Natural killer cell (primary cell): ENCODE results near the gene S1PR4. TPM values are rescaled to one million over a fixed set of nuclear protein-coding genes. Genes with fewer than 3 reads are reported as not detected.

Experiments used
- ATAC-seq, 3 donors: fragments of 150-1000 bp in 2 of 3; fragments of 200-7000 bp in 1 of 3; cut with Tn5 transposase; 1 replicate in 1 of 3; 2 replicates in 2 of 3; pipeline ENCODE4 v1.10.0; 2021; ENCODE audit warnings: mild to moderate bottlenecking in 2 of 3, moderate library complexity in 2 of 3
- DNase-seq, 2 donors: peaks; one replicate each; pipeline versions ENCODE4 v3.0.0 to v3.0.0-alpha.2; 2013 to 2021; ENCODE audit warnings: mixed read lengths in 1 of 2
- H3K27ac ChIP-seq: one replicate; pipeline ENCODE4 v1.5.1; 2013; ENCODE audit warnings: mild to moderate bottlenecking, low read length
- H3K27me3 ChIP-seq: one replicate; pipeline ENCODE4 v1.6.1; 2013; ENCODE audit warnings: low read length; ENCODE audit not compliant: control insufficient read depth, insufficient read depth
- H3K36me3 ChIP-seq: one replicate; pipeline ENCODE4 v1.6.1; 2013; ENCODE audit warnings: low read length; ENCODE audit not compliant: control insufficient read depth, insufficient read depth
- H3K4me1 ChIP-seq: one replicate; pipeline ENCODE4 v1.6.1; 2013; ENCODE audit warnings: low read length; ENCODE audit not compliant: control insufficient read depth, insufficient read depth
- H3K4me3 ChIP-seq: one replicate; pipeline ENCODE4 v1.5.1; 2013; ENCODE audit warnings: low read length
- H3K9me3 ChIP-seq: one replicate; pipeline ENCODE4 v1.6.1; 2013; ENCODE audit warnings: low read length; ENCODE audit not compliant: control insufficient read depth, insufficient read depth
- H3K27ac Mint-ChIP-seq, 2 donors: one replicate each; pipeline ENCODE4 v1.8.0; 2022; ENCODE audit warnings: mild to moderate bottlenecking in 2 of 2, mixed read lengths in 2 of 2, moderate library complexity in 1 of 2
- H3K27me3 Mint-ChIP-seq, 2 donors: one replicate each; pipeline ENCODE4 v1.8.0; 2022; ENCODE audit warnings: low read depth in 2 of 2, mixed read lengths in 2 of 2
- H3K36me3 Mint-ChIP-seq: one replicate; pipeline ENCODE4 v1.8.0; 2022; ENCODE audit warnings: mixed read lengths
- H3K4me1 Mint-ChIP-seq, 2 donors: one replicate each; pipeline ENCODE4 v1.8.0; 2022; ENCODE audit warnings: mixed read lengths in 2 of 2
- H3K4me3 Mint-ChIP-seq: one replicate; pipeline ENCODE4 v1.8.0; 2022; ENCODE audit warnings: mild to moderate bottlenecking, moderate library complexity, mixed read lengths
- H3K9me3 Mint-ChIP-seq, 2 donors: one replicate each; pipeline ENCODE4 v1.8.0; 2022; ENCODE audit warnings: mixed read lengths in 2 of 2
- whole genome bisulfite sequencing: methylation state at CpG from one replicate; pipeline ENCODE4 v1.1.7; 2013; ENCODE audit warnings: missing lambda C conversion rate; ENCODE audit not compliant: insufficient coverage; 5-methylcytosine and 5-hydroxymethylcytosine counted together
- intact Hi-C: fragments of 100-400 bp; cut with micrococcal nuclease; formaldehyde crosslinking; loops from one replicate; pipeline ENCODE4 v1.14.2; 2022
- total RNA-seq, 4 donors: library from RNA; stranded (reverse); fragments of 120-200 nt in 1 of 4; gene quantifications; one replicate each; pipeline versions ENCODE4 v1.2.3 to v1.2.4, GENCODE V29; 2013 to 2022
- TF ChIP-seq, protein P1 (sequence below): fragments of 200-600 bp; IDR thresholded peaks from one replicate; pipeline ENCODE4 v1.8.0; 2022; ENCODE audit warnings: antibody characterized with exemption

S1PR4 gene
- total RNA-seq, 3 donors from 2014 or later (not counting 1 experiment from before 2014, with no cell fraction given), result 37.1 to 60.4 (median 51.7) TPM

DNA sequence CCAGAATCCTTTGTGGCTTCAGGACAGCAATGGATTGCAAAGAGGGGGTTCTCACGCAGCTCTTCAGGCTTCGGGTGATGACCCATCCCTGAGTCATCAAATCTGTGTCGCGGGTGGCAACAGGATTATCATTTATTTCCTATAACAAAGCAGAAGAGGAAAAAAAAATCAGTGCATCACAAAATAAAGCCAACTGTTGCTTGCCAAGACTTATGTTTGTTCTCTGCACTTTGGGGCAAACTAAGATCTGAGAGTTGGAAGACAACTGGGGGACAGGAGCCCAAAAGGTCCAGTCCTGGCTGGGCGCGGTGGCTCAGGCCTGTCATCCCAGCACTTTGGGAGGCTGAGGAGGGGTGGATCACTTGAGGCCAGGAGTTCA lies 36.3 kb upstream of the S1PR4 start:
- Histone ChIP-seq H3K4me3 (no peak overlapping the region), H3K4me1 (peaks cover 28% of the 10 kb centered on the region), H3K36me3 (no peaks in the 10 kb centered on the region), H3K9me3 (no peaks in the 10 kb centered on the region), H3K27ac (peak overlapping the region; percentile 57), H3K27me3 (no peaks in the 10 kb centered on the region)
- TF ChIP-seq, protein P1, sequence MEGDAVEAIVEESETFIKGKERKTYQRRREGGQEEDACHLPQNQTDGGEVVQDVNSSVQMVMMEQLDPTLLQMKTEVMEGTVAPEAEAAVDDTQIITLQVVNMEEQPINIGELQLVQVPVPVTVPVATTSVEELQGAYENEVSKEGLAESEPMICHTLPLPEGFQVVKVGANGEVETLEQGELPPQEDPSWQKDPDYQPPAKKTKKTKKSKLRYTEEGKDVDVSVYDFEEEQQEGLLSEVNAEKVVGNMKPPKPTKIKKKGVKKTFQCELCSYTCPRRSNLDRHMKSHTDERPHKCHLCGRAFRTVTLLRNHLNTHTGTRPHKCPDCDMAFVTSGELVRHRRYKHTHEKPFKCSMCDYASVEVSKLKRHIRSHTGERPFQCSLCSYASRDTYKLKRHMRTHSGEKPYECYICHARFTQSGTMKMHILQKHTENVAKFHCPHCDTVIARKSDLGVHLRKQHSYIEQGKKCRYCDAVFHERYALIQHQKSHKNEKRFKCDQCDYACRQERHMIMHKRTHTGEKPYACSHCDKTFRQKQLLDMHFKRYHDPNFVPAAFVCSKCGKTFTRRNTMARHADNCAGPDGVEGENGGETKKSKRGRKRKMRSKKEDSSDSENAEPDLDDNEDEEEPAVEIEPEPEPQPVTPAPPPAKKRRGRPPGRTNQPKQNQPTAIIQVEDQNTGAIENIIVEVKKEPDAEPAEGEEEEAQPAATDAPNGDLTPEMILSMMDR, result no peak
- Mint-ChIP-seq H3K4me3 (no peak overlapping the region), H3K27ac (peak overlapping the region in 1 of 2 donors; percentile 72), H3K27me3 (peaks cover under 1 to 5% of the 10 kb centered on the region in 2 donors), H3K4me1 (peaks cover 0 to 12% of the 10 kb centered on the region in 2 donors), H3K36me3 (no peaks in the 10 kb centered on the region), H3K9me3 (peaks cover 0 to 6% of the 10 kb centered on the region in 2 donors)
- peak in 2 of 3 donors; percentile 26 to 28 for ATAC-seq
- WGBS, result 43% methylated on average over 6 of the region's 6 CpGs
- intact Hi-C loops, result no loop called here
- no peak for DNase-seq

DNA sequence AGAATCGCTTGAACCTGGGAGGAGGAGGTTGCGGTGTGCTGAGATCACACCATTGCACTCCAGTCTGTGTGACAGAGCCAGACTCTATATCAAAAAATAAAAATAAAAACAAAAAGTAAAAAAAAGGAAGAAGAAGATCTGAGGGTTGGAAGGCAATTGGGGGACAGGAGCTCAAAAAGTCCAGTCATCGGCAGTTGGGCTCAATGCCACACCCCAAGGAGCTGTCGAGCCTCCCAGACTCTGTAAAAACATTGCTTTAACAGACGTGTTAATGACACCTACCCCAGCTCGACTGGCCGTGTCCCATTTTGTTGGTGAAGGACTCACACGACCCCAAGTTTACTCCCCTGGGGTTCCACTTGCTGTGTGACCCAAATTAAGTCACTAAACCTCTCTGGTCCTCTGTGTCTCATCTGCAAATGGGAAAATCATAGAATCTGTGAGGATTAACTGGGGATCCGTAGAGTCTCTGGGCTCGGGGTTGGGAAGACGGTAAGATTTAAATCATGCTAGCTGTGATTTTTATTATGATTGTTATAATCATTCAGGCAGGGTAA lies 35.7 kb upstream of the S1PR4 start:
- no peaks in the 10 kb centered on the region for H3K36me3 Mint-ChIP-seq
- Histone ChIP-seq H3K27ac (no peak overlapping the region), H3K36me3 (no peaks in the 10 kb centered on the region), H3K27me3 (no peaks in the 10 kb centered on the region), H3K4me3 (no peak overlapping the region), H3K4me1 (peaks cover 28% of the 10 kb centered on the region), H3K9me3 (no peaks in the 10 kb centered on the region)
- peaks cover 0 to 5% of the 10 kb centered on the region in 2 donors for H3K27me3 Mint-ChIP-seq
- peaks cover 0 to 6% of the 10 kb centered on the region in 2 donors for H3K9me3 Mint-ChIP-seq
- ATAC-seq (no peak), DNase-seq (no peak)
- H3K4me1 Mint-ChIP-seq, result peaks cover 0 to 12% of the 10 kb centered on the region in 2 donors
- 64% methylated on average over 10 of the region's 11 CpGs for WGBS
- TF ChIP-seq, protein P1, result no peak
- H3K4me3 Mint-ChIP-seq, result no peak overlapping the region
- H3K27ac Mint-ChIP-seq, result peak overlapping the region in 1 of 2 donors; percentile 72
- intact Hi-C loops, result no loop called here

DNA sequence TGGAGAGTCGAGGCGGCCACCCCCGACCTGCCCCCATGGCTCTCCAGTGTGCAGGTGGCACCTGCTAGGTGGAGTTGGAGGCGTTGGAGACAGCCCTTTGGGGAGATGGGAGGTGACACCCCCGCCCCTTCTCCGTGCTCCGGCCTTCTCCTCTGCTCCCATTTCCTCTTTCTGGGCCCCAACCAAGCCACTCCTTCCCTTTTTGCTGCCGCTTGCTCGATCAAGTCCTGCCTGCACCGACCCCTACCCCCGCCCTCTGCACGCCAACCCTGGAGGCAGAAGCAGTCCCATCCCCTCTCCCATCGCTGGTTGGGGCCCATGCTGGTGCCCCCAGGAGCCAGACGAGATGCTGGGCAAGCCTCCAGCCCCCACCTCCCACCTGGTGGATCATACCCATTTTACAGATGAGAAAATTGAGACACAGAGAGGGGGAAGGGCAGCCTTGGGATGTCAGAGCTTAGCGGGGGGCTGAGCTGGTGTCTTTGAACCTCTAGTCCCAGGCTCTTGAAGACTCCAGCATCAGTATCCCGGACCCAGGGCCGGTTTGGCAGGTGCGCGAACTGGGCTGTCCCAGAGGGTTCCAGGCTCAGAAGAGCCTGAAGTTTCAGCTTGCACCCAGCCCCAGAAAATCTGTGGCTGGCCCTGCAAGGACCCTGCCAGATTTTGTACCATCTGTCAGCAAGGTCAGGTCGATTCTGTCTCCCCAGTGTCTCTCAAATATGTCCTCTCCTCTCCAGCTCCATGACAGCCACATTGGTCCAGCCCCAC lies 32.5 kb upstream of the S1PR4 start:
- H3K27ac ChIP-seq, result no peak overlapping the region
- DNase-seq (no peak), ATAC-seq (no peak)
- peaks cover 23% of the 10 kb centered on the region for H3K4me1 ChIP-seq
- 67% methylated on average over 19 of the region's 20 CpGs for WGBS
- H3K36me3 ChIP-seq, result no peaks in the 10 kb centered on the region
- no peaks in the 10 kb centered on the region for H3K36me3 Mint-ChIP-seq
- H3K4me3 Mint-ChIP-seq, result no peak overlapping the region
- no peak overlapping the region for H3K27ac Mint-ChIP-seq
- H3K27me3 Mint-ChIP-seq, result no peaks in the 10 kb centered on the region
- H3K9me3 ChIP-seq, result no peaks in the 10 kb centered on the region
- H3K4me1 Mint-ChIP-seq, result peaks cover 0 to 4% of the 10 kb centered on the region in 2 donors
- no peaks in the 10 kb centered on the region for H3K27me3 ChIP-seq
- TF ChIP-seq, protein P1, result no peak
- H3K4me3 ChIP-seq, result no peak overlapping the region
- intact Hi-C loops, result no loop called here
- no peaks in the 10 kb centered on the region for H3K9me3 Mint-ChIP-seq
